Left ventricle myocardium inferior (tissue), 1 donor: ENCODE data around the gene SLC28A3. TPM values are rescaled to one million over a fixed set of nuclear protein-coding genes. Genes with fewer than 3 reads are reported as not detected.

Source experiments
- DNase-seq: peaks from one replicate; pipeline ENCODE4 v3.0.0-alpha.2; 2020
- H3K27ac ChIP-seq: fragments of 200-600 bp; replicated peaks from 2 replicates; pipeline ENCODE4 v1.8.0; 2021
- H3K27me3 ChIP-seq: fragments of 200-600 bp; 2 replicates; pipeline ENCODE4 v1.8.0; 2021; ENCODE audit warnings: low read depth
- H3K36me3 ChIP-seq: fragments of 200-600 bp; 2 replicates; pipeline ENCODE4 v1.8.0; 2021
- H3K4me1 ChIP-seq: fragments of 200-600 bp; 2 replicates; pipeline ENCODE4 v1.8.0; 2021
- H3K4me3 ChIP-seq: fragments of 200-600 bp; 2 replicates; pipeline ENCODE4 v1.8.0; 2021; ENCODE audit warnings: mild to moderate bottlenecking, moderate library complexity
- H3K9me3 ChIP-seq: fragments of 200-600 bp; replicated peaks from 2 replicates; pipeline ENCODE4 v1.8.0; 2021
- CTCF ChIP-seq: fragments of 200-600 bp; IDR thresholded peaks from 2 replicates; pipeline ENCODE4 v1.8.0; 2021; ENCODE audit warnings: antibody characterized with exemption, mild to moderate bottlenecking, borderline replicate concordance
- intact Hi-C: fragments of 100-400 bp; cut with micrococcal nuclease; formaldehyde crosslinking; loops from one replicate; pipeline ENCODE4 v1.11.0; 2022
- total RNA-seq: library from RNA; stranded (reverse); fragmentation: NEBNext Ultra II Directional; extraction: Animal tissue kit (Norgen Biotek cat#: 25700); gene quantifications from one replicate; pipeline ENCODE4 v1.2.1, GENCODE V29; 2021
- donor health status: DM: no; HTN: yes; CAD: no; lungs with severe emphysema.

The SLC28A3 gene
- total RNA-seq, 1 donor from 2014 or later, result 0.16 TPM

GRCh38 chr9:84251921-84252320 is 88.6 kb downstream of the SLC28A3 start:
- H3K4me3 ChIP-seq, result no peak overlapping the region
- no peaks in the 10 kb centered on the region for H3K36me3 ChIP-seq
- peaks cover 11% of the 10 kb centered on the region for H3K4me1 ChIP-seq
- no peak overlapping the region for H3K27ac ChIP-seq
- H3K27me3 ChIP-seq, result no peaks in the 10 kb centered on the region
- intact Hi-C loops, result no loop called here
- TF ChIP-seq CTCF, result no peak
- no peaks in the 10 kb centered on the region for H3K9me3 ChIP-seq
- no peak for DNase-seq

GRCh38 chr9:84241817-84242373 is 98.7 kb downstream of the SLC28A3 start:
- Histone ChIP-seq H3K4me3 (no peak overlapping the region), H3K9me3 (no peaks in the 10 kb centered on the region), H3K36me3 (no peaks in the 10 kb centered on the region), H3K27ac (no peak overlapping the region), H3K4me1 (no peaks in the 10 kb centered on the region), H3K27me3 (no peaks in the 10 kb centered on the region)
- TF ChIP-seq CTCF, result no peak
- no peak for DNase-seq
- intact Hi-C loops, result no loop called here

- Histone ChIP-seq H3K27me3 (no peaks in the 10 kb centered on the region), H3K9me3 (no peaks in the 10 kb centered on the region), H3K36me3 (no peaks in the 10 kb centered on the region), H3K4me3 (no peak overlapping the region), H3K4me1 (no peaks in the 10 kb centered on the region), H3K27ac (no peak overlapping the region)
- no peak for TF ChIP-seq CTCF
- DNase-seq, result no peak
- intact Hi-C loops, result no loop called here
These were observed 101.2 kb downstream of the SLC28A3 start for GRCh38 chr9:84239343-84239742.

GRCh38 chr9:84238652-84239051 is 101.9 kb downstream of the SLC28A3 start:
- intact Hi-C loops, result no loop called here
- no peak for DNase-seq

GRCh38 chr9:84235511-84235910 is 105.0 kb downstream of the SLC28A3 start:
- H3K27me3 ChIP-seq, result no peaks in the 10 kb centered on the region
- no peak for TF ChIP-seq CTCF
- H3K4me3 ChIP-seq, result no peak overlapping the region
- H3K9me3 ChIP-seq, result no peaks in the 10 kb centered on the region
- DNase-seq, result no peak
- peaks cover 8% of the 10 kb centered on the region for H3K4me1 ChIP-seq
- intact Hi-C loops, result no loop called here
- H3K36me3 ChIP-seq, result no peaks in the 10 kb centered on the region
- no peak overlapping the region for H3K27ac ChIP-seq

More at GRCh38 chr9:84238652-84239051, 101.9 kb downstream of the SLC28A3 start:
- H3K4me1 ChIP-seq, result no peaks in the 10 kb centered on the region
- no peaks in the 10 kb centered on the region for H3K9me3 ChIP-seq
- no peak overlapping the region for H3K27ac ChIP-seq
- no peaks in the 10 kb centered on the region for H3K27me3 ChIP-seq
- H3K36me3 ChIP-seq, result no peaks in the 10 kb centered on the region
- TF ChIP-seq CTCF, result no peak
- H3K4me3 ChIP-seq, result no peak overlapping the region
